ENCODE results near the gene UCHL1.

Gene UCHL1

GRCh38 chr4:41218703-41219102 lies 38.0 kb upstream of the UCHL1 start:
- TF ChIP-seq CTCF (IDR thresholded peaks at IDR 0.05; ENCODE audit: low read depth, low read length): no peak
- no peak overlapping the region for H3K4me3 ChIP-seq (ENCODE audit: low read depth, low read length)

DNA sequence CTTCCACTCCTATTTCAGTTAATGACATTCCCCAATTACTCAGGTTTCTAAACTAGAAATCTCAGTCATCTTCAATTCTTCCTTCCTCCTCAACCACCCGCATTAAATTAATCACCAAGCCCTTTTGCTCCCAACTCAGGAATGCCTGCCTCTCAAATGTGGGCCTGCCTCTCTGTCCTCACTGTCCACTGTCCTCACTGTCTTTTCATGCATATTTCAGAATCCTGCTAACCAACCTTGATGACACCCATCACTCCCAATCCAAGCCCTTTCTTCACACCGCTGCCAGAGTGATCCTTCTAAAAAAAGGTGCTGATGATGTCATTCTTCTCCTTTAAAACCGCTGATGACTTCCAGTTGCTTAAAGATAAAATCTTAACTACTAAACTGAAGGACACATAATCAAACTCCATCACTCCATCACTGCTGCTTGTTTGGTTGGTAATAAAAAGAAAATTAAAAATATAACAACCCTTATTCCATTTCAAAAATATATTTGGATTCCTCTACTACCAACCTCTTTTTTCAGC lies 37.2 kb upstream of the UCHL1 start:
- no peak for TF ChIP-seq CTCF (IDR thresholded peaks at IDR 0.05; ENCODE audit: low read depth, low read length)
- H3K4me3 ChIP-seq (ENCODE audit: low read depth, low read length): no peak overlapping the region

GRCh38 chr4:41221850-41222645 lies 34.7 kb upstream of the UCHL1 start:
- no peak for TF ChIP-seq CTCF (IDR thresholded peaks at IDR 0.05; ENCODE audit: low read depth, low read length)
- no peak overlapping the region for H3K4me3 ChIP-seq (ENCODE audit: low read depth, low read length)

- no peak for TF ChIP-seq CTCF (IDR thresholded peaks at IDR 0.05; ENCODE audit: low read depth, low read length)
- H3K4me3 ChIP-seq (ENCODE audit: low read depth, low read length): no peak overlapping the region
Measured at GRCh38 chr4:41227902-41228301, 28.8 kb upstream of the UCHL1 start.

DNA sequence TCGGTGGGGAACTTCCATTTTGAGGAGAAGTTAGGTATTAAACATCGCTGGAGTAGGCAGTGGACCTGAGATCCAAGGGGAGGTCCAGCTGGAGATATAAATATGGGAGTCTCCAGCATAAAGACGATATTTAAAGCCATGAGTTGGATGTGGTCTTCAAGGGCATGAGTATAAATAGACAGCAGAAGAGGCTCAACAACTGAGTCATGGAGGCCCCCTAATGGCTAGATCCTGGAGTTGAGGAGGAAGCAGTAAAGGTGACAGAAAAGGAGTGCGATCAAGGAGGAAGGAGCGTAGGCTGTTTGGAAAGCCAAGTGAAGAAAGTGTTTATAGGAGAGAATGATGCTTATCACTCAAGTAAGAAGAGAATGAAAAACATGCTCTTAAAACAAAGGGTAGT lies 24.3 kb upstream of the UCHL1 start:
- H3K4me3 ChIP-seq (ENCODE audit: low read depth, low read length): no peak overlapping the region
- no peak for TF ChIP-seq CTCF (IDR thresholded peaks at IDR 0.05; ENCODE audit: low read depth, low read length)

DNA sequence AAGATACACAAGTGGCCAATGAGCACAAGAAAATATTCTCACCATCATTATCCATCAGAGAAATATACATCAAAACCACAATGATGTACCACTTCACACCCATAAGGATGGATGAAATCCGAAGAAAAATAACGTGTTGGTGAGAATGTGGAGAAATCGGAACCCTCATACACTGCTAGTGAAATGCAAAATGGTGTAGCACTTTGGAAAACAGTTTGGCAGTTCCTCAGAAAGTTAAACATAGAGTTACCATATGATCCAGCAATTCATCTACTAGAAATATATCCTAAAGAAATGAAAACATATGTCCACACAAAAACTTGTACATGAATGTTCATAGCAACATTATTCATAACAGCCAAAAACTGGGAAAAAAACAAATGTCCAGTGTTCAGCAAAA lies 23.9 kb upstream of the UCHL1 start:
- no peak for TF ChIP-seq CTCF (IDR thresholded peaks at IDR 0.05; ENCODE audit: low read depth, low read length)

DNA sequence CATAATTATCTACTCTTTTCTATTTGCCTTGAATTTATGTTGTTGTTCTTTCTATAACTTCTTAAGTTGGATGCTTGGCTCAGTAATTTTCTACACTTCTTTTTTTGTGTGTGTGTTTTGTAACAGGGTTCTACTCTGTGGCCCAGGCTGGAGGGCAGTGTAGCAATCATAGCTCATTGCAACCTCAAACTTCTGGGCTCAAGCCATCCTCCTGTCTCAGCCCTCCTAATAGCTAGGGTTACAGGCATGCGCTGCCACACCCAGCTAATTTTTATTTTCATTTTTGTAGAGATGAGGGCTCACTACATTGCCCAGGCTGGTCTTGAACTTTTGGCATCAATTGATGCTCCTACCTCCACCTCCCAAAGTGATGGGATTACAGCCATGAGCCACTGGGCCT lies 20.7 kb upstream of the UCHL1 start:
- no peak overlapping the region for H3K4me3 ChIP-seq (ENCODE audit: low read depth, low read length)
- no peak for TF ChIP-seq CTCF (IDR thresholded peaks at IDR 0.05; ENCODE audit: low read depth, low read length)

More for the DNA sequence above, 23.9 kb upstream of the UCHL1 start:
- no peak overlapping the region for H3K4me3 ChIP-seq (ENCODE audit: low read depth, low read length)
